HepG2 (cell line): Measurements from ENCODE around the gene UNC79.

ENCODE experiments used
- CBFB ChIP-seq: sonication (generic); formaldehyde crosslinking; IDR thresholded peaks from 2 replicates; pipeline ENCODE4 v1.4.0; 2020; ENCODE audit warnings: missing genetic modification reagents
- ESRRA ChIP-seq: sonication (generic); formaldehyde crosslinking; IDR thresholded peaks from 2 replicates; pipeline ENCODE4 v1.5.1; 2020; ENCODE audit warnings: mild to moderate bottlenecking, low read depth, missing genetic modification reagents
- GTF2F1 ChIP-seq: fragments of 150-350 bp; IDR thresholded peaks from 2 replicates; pipeline ENCODE4 v1.6.1; 2014; ENCODE audit warnings: low read length
- NR3C1 ChIP-seq: sonication (generic); formaldehyde crosslinking; IDR thresholded peaks from 2 replicates; pipeline ENCODE4 v1.4.0; 2020; ENCODE audit warnings: missing genetic modification reagents
- POLR2A ChIP-seq, 2 experiments: IDR thresholded peaks; 2 replicates each; pipeline ENCODE4 v1.6.1; 2011; ENCODE audit warnings: low read depth in 2 of 2, low read length in 2 of 2, mild to moderate bottlenecking in 1 of 2, moderate library complexity in 1 of 2; ENCODE audit not compliant: insufficient read depth in 1 of 2
- SMARCC2 ChIP-seq: fragments of 450-650 bp; IDR thresholded peaks from 2 replicates; pipeline ENCODE4 v1.6.1; 2017; ENCODE audit warnings: antibody characterized with exemption, mild to moderate bottlenecking
- TAF1 ChIP-seq: sonication (generic); formaldehyde crosslinking; IDR thresholded peaks from 2 replicates; pipeline ENCODE4 v1.4.0; 2020; ENCODE audit warnings: missing genetic modification reagents
- ZBTB8A ChIP-seq: sonication (generic); formaldehyde crosslinking; IDR thresholded peaks from 2 replicates; pipeline ENCODE4 v1.4.0; 2020; ENCODE audit warnings: mild to moderate bottlenecking, low read depth, missing genetic modification reagents, borderline replicate concordance
- ZNF672 ChIP-seq: sonication (generic); formaldehyde crosslinking; IDR thresholded peaks from 2 replicates; pipeline ENCODE4 v1.8.1; 2022; ENCODE audit warnings: missing genetic modification reagents
- TF ChIP-seq, protein P1 (sequence below): sonication (generic); formaldehyde crosslinking; IDR thresholded peaks from 2 replicates; pipeline ENCODE4 v1.4.0; 2020; ENCODE audit warnings: missing genetic modification reagents
- TF ChIP-seq, protein P2 (sequence below): sonication (generic); formaldehyde crosslinking; IDR thresholded peaks from 2 replicates; pipeline ENCODE4 v1.5.0; 2020; ENCODE audit warnings: missing genetic modification reagents, mild to moderate bottlenecking, borderline replicate concordance

DNA sequence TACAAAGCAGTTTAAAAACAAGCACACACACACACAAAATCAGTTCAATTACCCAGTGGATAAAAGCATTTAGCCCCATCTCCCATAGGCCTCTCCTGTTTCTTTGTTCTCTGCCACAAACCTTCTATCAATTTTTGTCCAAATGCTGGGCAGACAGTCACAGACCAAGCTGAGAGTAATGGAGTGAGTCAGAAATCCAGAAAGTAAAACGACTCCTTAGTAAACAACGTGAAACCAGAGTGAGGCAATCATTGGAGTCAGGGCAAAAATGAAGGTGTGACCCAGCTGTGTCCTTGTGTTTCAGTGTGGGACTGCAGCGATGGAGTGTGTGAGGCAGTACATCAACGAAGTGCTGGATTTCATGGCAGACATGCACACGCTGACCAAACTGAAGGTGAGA is 255.5 kb downstream of the UNC79 start:
- TF ChIP-seq, protein P1, sequence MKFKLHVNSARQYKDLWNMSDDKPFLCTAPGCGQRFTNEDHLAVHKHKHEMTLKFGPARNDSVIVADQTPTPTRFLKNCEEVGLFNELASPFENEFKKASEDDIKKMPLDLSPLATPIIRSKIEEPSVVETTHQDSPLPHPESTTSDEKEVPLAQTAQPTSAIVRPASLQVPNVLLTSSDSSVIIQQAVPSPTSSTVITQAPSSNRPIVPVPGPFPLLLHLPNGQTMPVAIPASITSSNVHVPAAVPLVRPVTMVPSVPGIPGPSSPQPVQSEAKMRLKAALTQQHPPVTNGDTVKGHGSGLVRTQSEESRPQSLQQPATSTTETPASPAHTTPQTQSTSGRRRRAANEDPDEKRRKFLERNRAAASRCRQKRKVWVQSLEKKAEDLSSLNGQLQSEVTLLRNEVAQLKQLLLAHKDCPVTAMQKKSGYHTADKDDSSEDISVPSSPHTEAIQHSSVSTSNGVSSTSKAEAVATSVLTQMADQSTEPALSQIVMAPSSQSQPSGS (CRISPR knock-in tag) = no peak
- no peak for TF ChIP-seq POLR2A (IDR thresholded peaks at IDR 0.05; ENCODE audit: insufficient read depth in 1 of 2, low read depth in 2 of 2, low read length in 2 of 2)
- TF ChIP-seq ZBTB8A (CRISPR knock-in tag) = no peak
- TF ChIP-seq TAF1 (CRISPR knock-in tag) = no peak
- TF ChIP-seq, protein P2, sequence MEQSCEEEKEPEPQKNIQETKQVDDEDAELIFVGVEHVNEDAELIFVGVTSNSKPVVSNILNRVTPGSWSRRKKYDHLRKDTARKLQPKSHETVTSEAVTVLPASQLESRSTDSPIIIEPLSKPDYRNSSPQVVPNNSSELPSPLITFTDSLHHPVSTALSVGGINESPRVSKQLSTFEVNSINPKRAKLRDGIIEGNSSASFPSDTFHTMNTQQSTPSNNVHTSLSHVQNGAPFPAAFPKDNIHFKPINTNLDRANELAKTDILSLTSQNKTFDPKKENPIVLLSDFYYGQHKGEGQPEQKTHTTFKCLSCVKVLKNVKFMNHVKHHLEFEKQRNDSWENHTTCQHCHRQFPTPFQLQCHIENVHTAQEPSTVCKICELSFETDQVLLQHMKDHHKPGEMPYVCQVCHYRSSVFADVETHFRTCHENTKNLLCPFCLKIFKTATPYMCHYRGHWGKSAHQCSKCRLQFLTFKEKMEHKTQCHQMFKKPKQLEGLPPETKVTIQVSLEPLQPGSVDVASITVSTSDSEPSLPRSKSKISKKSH = no peak
- no peak for TF ChIP-seq ESRRA
- TF ChIP-seq CBFB = no peak
- no peak for TF ChIP-seq SMARCC2
- no peak for TF ChIP-seq NR3C1
- no peak for TF ChIP-seq ZNF672
- no peak for TF ChIP-seq GTF2F1
